TTC549 (cell line): Measurements from ENCODE around the gene ANXA9.

Experiments used
- FAIRE-seq: peaks from 2 replicates; lab custom pipeline; 2012; peaks lifted over from hg19 to GRCh38; lab: Jason Lieb, UNC

ANXA9 gene

DNA sequence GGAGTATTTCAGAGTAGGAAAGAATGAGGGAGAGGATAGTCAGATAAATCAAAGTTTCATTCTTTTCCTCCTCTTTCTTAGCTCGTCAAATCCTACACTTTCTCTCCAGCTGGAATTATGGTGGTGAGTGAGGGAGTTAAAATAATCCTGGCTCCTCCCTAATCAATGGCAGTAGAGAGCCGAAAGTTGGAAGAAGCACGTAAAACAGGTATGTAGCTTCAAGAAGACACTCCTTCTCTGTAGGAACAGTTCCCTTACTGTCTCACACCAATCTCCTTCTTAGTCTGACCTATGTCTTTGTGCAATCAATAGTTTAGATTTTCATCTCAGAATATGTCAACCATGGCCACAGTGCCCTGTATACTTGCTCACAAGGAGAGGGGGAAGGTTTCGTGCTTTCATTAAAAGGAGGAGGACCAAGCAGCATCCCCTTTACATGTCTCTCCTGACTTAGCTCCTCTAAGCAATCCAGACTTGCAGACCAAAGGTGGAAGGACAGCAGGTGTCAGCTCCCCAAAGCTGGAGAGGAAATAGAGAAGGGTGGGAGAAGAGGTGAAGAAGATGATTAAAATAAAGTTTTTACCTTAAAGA, 23.7 kb downstream of the ANXA9 start:
- FAIRE-seq = no peak

DNA sequence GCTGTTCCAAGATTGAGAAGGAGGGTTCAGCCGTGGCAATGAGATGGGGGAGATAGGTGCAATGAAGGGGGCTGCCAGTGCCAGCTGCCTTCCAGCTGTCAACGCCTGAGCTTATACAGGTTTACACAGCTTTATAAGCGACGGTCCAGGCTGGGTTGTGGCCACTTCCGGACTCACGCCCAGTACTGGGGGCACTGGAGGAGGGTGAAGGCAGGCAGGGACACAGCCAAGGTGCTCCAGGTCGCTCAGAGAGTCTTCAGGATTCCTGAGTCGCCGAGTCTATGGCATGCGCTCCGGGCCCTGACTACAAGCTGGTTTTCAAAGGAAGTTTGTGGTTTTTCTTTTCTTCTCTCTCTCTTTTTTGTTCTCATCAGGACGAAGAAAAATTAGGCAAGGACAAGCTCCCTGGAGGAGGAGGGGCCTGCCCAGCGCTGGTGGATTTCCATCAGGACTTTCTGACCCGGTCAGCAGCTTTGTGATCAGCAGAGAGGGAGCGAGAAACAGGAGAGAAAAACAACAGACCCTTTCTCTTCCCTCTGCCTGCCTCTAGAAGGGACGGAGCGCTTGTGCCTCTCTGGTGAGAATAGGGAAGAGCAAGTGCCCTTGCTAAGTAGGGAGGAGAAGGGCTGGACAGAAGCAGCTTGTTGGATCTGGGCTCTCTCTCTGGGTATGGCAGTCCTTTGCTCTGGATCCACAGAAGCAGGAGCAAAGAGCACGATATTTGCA, 24.4 kb downstream of the ANXA9 start, which contains the start of gene MINDY1:
MINDY1 (minus strand) TSS at position 576 of the 726 bp plus-strand sequence. CDS start 4,285 bp downstream, outside the sequence.
- peak; percentile 87 for FAIRE-seq

DNA sequence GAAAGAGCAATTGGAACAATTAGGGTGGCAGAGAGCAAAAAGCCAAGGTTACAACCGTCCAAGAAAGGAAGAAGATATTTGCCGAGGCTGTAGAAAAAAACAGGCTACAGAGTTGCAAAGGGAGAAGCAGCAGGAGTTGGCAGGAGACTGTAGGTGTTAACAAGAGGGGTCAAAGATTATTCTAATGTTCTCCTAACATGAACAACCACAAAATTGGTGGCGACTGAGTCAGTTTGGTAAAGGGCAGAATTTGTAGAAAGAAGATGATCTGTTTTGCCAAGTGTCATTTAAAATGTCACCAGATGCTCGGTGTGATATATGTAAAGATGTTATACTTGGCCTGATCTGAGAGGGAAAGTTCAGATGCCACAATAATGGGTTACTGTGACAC, 25.8 kb downstream of the ANXA9 start:
- no peak for FAIRE-seq

DNA sequence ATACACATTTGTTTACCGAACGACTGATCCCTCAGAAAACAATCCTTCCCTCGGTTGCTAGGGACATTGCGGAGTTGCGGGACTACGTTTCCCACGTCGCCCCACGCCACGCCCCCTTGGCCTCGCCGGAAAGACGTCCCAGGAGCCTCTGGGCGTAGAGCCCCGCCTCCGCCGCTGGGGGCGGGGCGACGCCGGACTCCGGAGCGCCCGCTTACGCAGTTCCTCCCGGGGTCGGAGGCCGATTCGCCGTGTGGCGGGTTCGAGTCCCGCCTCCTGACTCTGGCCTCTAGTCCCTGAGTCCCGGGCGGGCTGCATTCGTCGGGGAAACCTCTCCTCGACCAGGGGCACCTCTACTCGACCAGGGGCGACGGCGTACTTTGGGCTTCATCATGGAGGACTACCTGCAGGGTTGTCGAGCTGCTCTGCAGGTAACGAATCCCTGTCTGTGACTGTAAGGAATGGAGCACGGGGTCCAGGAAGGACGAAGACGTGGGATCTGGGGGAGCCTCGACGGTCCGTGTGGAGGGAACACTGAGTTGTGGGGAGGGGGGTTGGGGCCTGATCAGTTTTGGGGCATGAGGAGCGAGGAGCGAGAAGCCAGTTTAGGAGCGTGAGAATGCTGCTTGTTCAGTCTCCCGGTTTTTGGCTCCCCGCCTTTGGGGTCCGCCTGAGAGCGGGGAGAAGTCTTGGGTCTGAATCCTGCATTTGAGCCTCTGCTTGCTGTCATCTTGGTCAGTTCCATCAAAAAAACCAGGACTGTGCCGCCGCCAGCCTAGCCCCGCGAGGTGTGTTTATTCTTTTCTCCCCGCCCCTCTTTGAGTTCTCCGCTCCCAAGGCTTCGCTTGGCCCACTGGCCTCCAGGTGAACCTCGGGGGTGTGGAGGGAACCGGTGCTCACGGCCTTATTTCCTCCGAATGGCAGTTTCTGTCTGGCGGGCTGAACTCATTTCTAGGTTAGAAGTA, 26.4 kb downstream of the ANXA9 start, which contains the start of gene PRUNE1:
PRUNE1 (plus strand) TSS at position 206 of the 962 bp plus-strand sequence; CDS start at position 390, 184 bp downstream.
- FAIRE-seq = peak; percentile 94

DNA sequence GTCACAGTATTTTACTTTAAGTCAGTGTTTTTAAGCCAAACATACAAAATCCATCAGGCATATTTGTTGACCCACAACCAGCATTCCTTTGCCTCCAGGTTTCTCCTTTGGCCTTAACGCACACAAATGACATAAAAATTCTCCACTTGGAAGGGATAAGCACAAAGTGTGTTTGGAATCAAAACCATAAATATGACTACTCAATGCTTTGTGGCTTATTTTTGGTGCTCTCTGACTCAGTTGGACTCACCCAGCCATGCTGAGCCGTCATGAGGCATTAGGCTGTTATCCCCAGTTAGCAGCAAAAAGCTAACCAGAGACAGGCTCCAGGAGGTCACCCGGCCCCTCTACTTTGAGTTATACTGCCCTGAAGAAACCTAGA, 27.1 kb downstream of the ANXA9 start:
- FAIRE-seq = no peak

DNA sequence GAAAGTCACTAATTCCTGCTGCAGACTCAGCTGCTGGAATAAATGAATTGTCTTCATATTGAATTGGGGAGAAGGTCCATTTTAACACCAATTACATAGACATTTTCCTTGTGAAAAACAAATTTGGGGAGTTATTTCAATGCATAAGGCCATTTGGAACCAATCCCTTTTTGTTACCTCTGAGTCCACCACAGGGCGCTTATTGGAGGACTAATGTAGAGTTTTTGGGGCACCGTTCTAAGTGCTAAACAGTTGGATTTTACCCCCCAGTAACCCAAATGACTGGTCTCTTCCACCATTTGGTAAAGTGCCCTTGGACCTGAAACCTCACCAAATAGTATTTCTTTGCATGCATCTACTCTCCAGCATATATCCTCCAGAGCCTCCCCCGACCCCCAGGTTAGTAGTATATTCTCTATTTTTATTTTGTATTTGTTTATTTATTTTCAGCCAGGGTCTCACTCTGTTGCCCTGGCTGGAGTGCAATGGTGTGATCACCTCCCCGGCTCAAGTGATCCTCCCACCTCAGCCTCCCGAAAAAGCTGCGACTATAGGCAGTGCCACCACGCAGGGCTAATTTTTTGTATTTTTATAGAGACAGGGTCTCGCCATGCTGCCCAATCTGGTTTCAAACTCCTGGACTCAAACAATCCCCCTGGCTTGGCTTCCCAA, 27.7 kb downstream of the ANXA9 start:
- no peak for FAIRE-seq

DNA sequence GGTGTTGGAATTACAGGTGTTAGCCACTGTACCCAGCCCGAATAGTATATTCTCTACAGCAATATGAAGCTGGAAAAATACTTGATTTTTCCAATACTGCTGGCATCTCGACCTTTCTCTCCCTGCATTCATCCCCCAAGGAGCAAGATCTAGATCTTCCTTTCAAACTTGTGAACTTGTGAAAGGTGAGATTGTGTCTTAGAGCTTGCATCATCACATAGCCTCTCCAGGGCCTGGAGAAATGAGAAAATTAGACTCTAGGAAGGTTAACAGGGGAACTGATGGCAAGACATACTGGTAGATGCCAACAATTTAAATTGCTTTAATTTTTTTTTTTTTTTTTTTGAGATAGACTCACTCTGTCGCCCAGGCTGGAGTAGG, 28.2 kb downstream of the ANXA9 start:
- FAIRE-seq = no peak

DNA sequence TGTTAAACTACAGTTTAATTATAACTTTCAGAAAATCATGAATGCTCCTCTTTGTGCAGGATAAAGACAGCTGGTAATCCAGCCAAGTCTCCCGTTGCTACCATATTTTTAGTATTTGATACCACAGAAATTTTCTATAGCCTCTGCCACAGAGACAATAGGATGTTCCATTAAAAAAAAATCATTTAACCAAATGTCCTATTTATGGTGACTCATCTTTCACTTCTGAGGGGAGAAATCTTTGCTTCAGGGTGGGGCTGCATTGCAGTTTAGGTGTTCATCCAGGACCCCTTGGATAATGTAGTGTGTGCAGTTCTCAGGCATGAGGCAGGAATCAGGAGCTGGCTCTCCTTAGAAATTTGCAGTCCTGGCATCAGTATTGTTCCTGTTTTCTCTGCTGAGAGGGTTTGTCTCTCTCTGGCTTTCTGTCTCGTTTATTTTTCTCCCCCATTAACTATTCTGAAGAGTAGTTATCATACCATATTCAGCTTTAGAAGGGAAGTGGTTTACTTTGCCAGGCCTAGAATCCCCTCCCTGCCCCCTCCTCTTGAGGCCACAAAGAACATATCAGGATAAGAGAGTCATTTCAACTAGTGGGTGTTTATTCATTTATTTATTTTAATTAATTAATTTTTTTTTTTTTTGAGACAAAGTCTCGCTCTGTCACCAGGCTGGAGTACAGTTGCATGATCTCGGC, 29.2 kb downstream of the ANXA9 start:
- FAIRE-seq = no peak

DNA sequence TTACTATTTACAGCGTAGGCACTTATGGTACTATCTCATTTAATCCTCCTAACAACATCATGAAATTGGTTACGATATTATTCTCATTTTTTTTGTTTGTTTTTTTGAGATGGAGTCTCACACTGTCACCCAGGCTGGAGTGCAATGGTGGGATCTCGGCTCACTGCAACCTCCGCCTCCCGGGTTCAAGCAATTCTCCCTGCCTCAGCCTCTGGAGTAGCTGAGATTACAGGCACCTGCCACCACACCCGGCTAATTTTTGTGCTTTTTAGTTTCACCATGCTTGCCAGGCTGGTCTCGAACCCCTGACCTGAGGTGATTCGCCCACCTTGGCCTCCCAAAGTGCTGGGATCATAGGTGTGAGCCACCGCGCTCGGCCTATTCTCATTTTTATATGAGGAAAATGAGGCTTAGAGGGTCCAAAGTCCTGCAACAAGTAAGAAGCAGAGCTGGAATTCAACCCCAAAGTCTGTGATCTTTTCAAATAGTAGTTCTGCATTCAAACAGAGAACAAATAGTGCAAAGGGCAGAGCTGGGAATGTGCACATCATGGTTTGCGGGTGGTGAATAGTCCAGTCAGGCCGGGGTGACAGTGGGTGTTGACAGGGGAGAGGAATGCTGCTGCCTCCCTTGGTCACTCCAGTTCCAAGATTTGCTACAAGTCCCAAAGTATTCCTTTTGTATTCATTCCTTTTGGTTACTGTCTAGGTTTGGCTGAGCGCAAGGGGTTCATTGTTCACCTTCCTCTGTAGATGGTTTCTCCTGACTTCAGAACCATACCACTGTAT, 30.8 kb downstream of the ANXA9 start:
- FAIRE-seq = no peak

DNA sequence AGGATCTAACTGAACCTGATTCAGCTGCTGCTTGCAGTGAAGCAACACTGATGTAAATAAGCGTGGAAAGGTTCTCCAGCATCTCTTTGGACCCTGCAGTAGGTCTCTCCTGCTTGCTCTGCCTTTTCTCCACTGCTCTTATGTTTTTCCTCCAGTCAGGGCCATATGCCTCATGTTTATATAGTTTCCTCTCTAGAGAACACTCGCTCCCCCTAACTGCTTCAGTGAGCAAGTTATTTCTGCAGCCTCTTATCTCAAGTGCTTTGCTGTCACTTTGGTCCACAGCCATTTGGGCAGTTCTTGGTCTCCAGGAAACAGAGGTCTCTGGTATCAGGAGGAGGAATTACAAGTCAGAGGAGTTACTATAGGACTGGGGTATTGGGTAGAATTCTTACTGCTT, 31.4 kb downstream of the ANXA9 start:
- FAIRE-seq = peak; percentile 20

DNA sequence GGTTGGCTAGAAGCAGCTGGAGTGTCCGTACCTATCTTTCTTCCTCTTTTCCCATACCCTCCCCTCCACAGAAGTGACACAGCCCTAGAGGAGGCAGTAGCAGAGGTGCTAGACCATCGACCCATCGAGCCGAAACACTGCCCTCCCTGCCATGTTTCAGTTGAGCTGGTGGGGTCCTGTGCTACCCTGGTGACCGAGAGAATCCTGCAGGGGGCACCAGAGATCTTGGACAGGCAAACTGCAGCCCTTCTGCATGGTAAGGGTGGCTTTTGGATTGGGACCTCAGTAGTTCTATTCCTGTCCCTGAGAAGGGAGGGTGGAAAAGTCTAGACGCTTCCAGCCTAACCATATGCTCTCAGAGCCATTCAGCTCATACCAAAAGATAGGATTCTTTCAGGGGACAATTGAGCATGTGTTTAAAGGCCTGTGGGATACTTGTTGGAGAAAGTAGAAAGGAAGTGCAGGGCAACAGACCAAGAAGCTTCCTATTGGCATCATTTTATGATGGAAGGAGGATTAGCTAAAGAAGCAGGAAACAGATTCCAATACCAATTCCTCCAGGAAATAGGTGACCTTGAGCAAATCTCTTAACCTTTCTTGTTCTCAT, 42.6 kb downstream of the ANXA9 start:
- FAIRE-seq = peak; percentile 88

DNA sequence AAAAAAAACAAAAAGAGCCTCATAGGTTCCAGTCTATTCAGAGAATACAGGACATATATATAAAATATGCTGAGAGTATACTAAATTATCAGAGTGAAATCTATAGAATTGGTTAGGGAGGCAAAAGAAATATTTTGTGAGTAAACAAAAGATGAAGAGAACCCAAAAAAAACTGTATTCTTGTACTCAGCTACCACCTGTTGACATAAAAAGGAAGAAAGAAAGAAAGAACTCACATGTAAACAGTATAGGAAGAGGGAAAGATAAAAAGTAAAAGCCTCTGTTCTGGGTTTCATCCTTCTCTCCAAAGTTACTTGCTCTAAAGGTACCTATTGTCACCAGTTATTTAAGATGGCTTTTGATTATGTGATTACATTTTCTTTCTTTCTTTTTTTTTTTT, 44.4 kb downstream of the ANXA9 start:
- no peak for FAIRE-seq

DNA sequence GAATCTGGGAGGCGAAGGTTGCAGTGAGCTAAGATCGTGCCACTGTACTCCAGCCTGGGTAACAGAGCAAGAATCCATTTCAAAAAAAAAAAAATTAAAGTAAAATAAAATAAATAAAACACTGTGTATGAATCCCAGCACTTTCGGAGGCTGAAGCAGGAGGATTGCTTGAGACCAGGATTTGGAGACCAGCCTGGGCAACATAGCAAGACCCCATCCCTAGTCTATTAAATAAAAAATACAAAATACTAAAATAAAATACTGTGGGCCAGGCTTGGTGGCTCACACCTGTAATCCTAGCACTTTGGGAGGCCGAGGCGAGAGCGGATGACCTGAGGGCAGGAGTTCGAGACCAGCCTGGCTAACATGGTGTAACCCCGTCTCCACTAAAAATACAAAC, 50.1 kb downstream of the ANXA9 start:
- FAIRE-seq = no peak

DNA sequence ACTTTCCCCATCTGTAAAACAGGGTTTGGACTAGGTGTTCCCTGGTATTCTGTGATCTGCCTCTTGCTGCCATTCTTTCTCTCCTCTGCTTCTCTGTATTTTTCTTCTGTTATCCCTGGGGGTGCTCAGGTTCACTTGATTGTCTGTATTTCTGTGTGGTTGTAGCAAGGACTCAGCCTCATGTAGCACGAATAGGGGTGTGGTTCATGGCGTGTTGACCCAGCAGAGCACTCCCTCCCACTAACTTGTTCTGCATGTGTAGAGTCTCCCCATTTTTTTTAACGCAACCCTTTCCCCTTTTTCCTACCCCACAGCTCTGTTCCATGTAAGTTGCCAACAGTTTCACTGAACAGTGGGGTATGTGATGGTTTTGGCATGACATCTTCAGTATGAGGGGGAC, 53.1 kb downstream of the ANXA9 start:
- no peak for FAIRE-seq

DNA sequence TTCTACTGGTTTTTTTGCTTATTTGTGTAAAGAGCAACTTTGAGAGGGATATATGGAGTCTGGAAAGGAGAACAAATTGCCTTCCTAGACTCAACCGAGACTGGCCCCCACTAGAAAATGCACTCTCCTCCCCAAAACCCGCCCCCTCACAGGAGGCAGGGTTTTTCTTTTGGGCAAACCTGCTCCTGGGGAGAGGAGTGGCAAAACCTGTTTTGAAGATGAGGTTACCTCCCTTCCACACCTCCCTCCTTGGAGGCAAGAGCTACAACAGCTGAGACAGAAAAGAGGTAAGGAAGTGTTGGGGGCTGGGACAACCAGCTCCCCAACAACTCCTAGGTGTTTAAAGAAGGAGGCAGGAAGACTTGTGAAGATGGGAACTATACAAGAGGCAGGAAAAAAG, 54.3 kb downstream of the ANXA9 start, which contains the start of gene BNIPL:
BNIPL (plus strand) TSS at position 231 of the 400 bp plus-strand sequence; CDS start at position 371, 140 bp downstream.
- no peak for FAIRE-seq

DNA sequence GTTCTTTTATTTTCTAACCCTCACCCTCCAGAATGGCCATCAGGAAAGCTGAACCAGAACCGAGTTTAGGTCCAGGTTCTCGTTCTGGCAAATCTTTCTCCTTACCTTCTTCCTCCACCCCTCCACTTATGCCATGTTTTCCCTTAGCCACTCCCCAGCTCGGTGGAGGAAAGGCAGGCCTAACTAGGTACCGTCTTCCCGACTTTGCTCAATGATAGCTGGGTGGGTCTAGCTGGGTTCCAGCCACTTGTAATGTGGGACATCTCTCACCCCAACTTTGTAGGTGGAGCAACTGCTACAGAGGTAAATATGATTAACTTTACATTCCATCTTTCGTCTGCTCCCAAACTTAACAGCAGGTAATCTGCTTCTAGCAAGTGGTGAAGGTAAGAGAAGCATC, 54.9 kb downstream of the ANXA9 start:
- no peak for FAIRE-seq

DNA sequence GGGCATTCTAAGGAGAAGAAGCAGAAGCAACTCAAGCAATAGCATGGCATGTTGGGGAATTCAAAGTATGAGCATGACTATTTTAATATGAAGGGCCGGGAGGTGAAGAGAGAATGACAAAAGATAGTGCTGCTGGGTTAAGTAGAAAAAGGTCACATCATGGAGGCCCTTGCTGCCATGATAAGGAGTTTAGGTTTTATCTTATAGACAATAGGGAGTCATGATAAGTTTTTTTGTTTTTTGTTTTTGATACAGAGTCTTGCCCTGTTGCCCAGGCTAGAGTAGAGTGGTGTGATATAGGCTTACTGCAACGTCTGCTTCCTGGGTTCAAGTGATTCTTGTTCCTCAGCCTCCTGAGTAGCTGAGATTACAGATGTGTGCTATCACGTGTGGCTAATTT, 57.4 kb downstream of the ANXA9 start:
- FAIRE-seq = no peak

DNA sequence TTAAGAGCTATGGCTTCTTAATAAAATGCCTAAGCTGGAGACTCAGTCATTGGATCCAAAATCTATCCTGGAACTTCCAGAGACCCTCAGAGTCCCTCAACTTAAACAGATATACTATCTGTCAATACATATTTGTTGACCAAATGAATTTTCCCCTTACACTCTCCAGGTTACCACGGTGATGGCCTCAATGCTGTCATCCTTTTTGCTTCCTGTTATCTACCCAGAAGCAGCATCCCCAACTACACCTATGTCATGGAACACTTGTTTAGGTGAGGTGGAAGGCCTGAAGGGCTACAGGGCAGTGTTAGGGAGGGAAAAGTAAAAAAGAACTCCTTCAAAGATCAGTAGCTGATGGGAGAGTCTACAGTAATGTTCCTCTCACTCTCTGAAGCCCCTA, 61.1 kb downstream of the ANXA9 start:
- no peak for FAIRE-seq
